Stimulated activated CD4-positive, alpha-beta T cell treated with anti-CD3 and anti-CD28 coated beads, Interleukin-1b, Interleukin-23, amount 100 ng/mL, for 1 hour (primary cell): ENCODE results near the gene DUOXA2.

Source experiments
- DNase-seq, 2 donors: peaks; one replicate each; pipeline ENCODE4 v3.0.0-alpha.2; 2020; ENCODE audit warnings: low read depth in 2 of 2

The DUOXA2 gene

GRCh38 chr15:45136378-45136764, 22.2 kb downstream of the DUOXA2 start:
- DNase-seq, result no peak

GRCh38 chr15:45137703-45138102, 23.6 kb downstream of the DUOXA2 start:
- no peak for DNase-seq

GRCh38 chr15:45138814-45139765, 25.0 kb downstream of the DUOXA2 start:
- DNase-seq, result no peak

GRCh38 chr15:45139770-45140169, 25.6 kb downstream of the DUOXA2 start:
- DNase-seq, result no peak

- DNase-seq, result no peak
Observed at GRCh38 chr15:45140557-45141250, 26.6 kb downstream of the DUOXA2 start.

GRCh38 chr15:45141386-45141785, 27.3 kb downstream of the DUOXA2 start:
- no peak for DNase-seq

- no peak for DNase-seq
Observed at GRCh38 chr15:45143056-45143455, 28.9 kb downstream of the DUOXA2 start.

GRCh38 chr15:45143946-45144345, 29.8 kb downstream of the DUOXA2 start:
- no peak for DNase-seq

- no peak for DNase-seq
Observed at GRCh38 chr15:45144775-45145174, 30.6 kb downstream of the DUOXA2 start.

GRCh38 chr15:45146405-45146804, 32.3 kb downstream of the DUOXA2 start:
- no peak for DNase-seq

GRCh38 chr15:45147606-45148005, 33.5 kb downstream of the DUOXA2 start:
- DNase-seq, result no peak

GRCh38 chr15:45148076-45149059, 34.2 kb downstream of the DUOXA2 start:
- no peak for DNase-seq

GRCh38 chr15:45149060-45149459, 34.9 kb downstream of the DUOXA2 start:
- DNase-seq, result no peak

GRCh38 chr15:45150481-45150880, 36.4 kb downstream of the DUOXA2 start:
- DNase-seq, result no peak

- no peak for DNase-seq
Observed at GRCh38 chr15:45150997-45151396, 36.9 kb downstream of the DUOXA2 start.

- no peak for DNase-seq
Observed at GRCh38 chr15:45151998-45152828, 38.1 kb downstream of the DUOXA2 start.

- no peak for DNase-seq
Observed at GRCh38 chr15:45155739-45156138, 41.6 kb downstream of the DUOXA2 start.

GRCh38 chr15:45156744-45157455, 42.8 kb downstream of the DUOXA2 start:
- DNase-seq, result no peak

- no peak for DNase-seq
Observed at GRCh38 chr15:45157974-45158373, 43.8 kb downstream of the DUOXA2 start.

- DNase-seq, result no peak
Observed at GRCh38 chr15:45161666-45162065, 47.5 kb downstream of the DUOXA2 start.
